DND-41 (cell line): Measurements from ENCODE around the gene BTG3.

ENCODE experiments used
- EZH2 ChIP-seq: IDR thresholded peaks from 3 replicates; pipeline ENCODE4 v1.6.1; 2012; ENCODE audit warnings: borderline replicate concordance, low read depth, mild to moderate bottlenecking, moderate library complexity, low read length, inconsistent platforms; ENCODE audit not compliant: severe bottlenecking
- TF ChIP-seq, protein P1 (sequence below): IDR thresholded peaks from 2 replicates; pipeline ENCODE4 v1.5.1; 2012; ENCODE audit warnings: borderline replicate concordance, low read length, moderate library complexity, mild to moderate bottlenecking; ENCODE audit not compliant: poor library complexity, severe bottlenecking; ENCODE audit errors: extremely low read depth

DNA sequence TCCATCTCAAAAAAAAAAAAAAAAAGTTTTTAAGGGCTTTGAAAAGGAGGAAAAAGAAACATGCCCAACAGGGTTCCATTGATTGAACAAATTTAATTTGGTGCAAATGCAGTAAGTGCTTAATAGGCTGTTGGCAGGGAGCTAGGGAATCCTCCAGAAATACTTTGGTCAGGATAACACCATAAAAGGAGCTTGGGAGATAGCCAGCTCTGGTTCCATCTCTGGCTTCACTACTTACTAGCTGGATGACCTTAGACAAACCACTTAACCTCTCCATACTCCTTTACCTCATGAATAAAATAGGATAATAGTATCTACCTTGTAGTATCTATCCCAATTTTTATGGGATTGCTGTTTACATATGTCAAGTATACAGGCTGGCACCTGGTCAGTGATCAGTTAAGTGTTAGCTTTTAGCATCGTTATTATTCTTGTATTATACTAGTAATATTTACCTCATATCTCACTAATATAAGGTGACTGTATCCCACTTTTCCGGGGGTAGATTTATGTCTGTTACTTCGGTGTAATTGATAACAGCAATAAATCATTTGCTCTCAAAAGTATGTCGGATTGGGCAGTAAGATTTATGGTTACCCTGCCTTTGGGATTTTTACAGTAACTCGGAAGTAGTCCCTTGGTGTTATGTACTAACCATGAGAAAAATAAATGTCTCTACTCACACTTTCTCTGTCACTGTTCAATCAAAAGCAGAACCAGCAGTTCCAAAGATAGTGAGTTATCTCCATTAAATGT, 36.4 kb downstream of the BTG3 start:
- TF ChIP-seq EZH2 = no peak
- TF ChIP-seq, protein P1, sequence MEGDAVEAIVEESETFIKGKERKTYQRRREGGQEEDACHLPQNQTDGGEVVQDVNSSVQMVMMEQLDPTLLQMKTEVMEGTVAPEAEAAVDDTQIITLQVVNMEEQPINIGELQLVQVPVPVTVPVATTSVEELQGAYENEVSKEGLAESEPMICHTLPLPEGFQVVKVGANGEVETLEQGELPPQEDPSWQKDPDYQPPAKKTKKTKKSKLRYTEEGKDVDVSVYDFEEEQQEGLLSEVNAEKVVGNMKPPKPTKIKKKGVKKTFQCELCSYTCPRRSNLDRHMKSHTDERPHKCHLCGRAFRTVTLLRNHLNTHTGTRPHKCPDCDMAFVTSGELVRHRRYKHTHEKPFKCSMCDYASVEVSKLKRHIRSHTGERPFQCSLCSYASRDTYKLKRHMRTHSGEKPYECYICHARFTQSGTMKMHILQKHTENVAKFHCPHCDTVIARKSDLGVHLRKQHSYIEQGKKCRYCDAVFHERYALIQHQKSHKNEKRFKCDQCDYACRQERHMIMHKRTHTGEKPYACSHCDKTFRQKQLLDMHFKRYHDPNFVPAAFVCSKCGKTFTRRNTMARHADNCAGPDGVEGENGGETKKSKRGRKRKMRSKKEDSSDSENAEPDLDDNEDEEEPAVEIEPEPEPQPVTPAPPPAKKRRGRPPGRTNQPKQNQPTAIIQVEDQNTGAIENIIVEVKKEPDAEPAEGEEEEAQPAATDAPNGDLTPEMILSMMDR = no peak
